Activated CD4-positive, alpha-beta T cell treated with anti-CD3 and anti-CD28 coated beads, Interleukin-2, amount 10 ng/mL, durations not matched to agents 24 days and 14 days (primary cell): ENCODE measurements around the gene ZNF212. TPM values are rescaled to one million over a fixed set of nuclear protein-coding genes. Genes with fewer than 3 reads are reported as not detected.
A peak's percentile ranks its signal among the peaks of the same experiment; 100 is the strongest.
"Not testable (repeated sequence)": the region's sequence is repeated elsewhere in the genome, so short reads cannot be mapped to it uniquely, and the experiment has no call there.

ENCODE experiments used
- DNase-seq: peaks from one replicate; pipeline ENCODE4 v3.0.0; 2022
- H3K27ac Mint-ChIP-seq: one replicate; pipeline ENCODE4 v1.8.0; 2022; ENCODE audit warnings: mild to moderate bottlenecking, mixed read lengths
- H3K27me3 Mint-ChIP-seq: one replicate; pipeline ENCODE4 v1.8.0; 2022; ENCODE audit warnings: mixed read lengths
- H3K36me3 Mint-ChIP-seq: one replicate; pipeline ENCODE4 v1.8.0; 2022; ENCODE audit warnings: low read depth, mild to moderate bottlenecking, mixed read lengths
- H3K4me1 Mint-ChIP-seq: one replicate; pipeline ENCODE4 v1.8.0; 2021; ENCODE audit warnings: mixed read lengths
- H3K4me3 Mint-ChIP-seq: one replicate; pipeline ENCODE4 v1.8.0; 2022; ENCODE audit warnings: mild to moderate bottlenecking, moderate library complexity, mixed read lengths
- H3K9me3 Mint-ChIP-seq: one replicate; pipeline ENCODE4 v1.8.0; 2021; ENCODE audit warnings: mixed read lengths
- intact Hi-C: fragments of 100-400 bp; cut with micrococcal nuclease; formaldehyde crosslinking; loops from one replicate; pipeline ENCODE4 v1.15.1; 2023
- total RNA-seq: library from RNA; stranded (reverse); gene quantifications from 2 replicates; pipeline ENCODE4 v1.2.3, GENCODE V29; 2022

Gene ZNF212
- total RNA-seq, 1 donor from 2014 or later = 18.7 TPM

- intact Hi-C loops, DNase-seq, H3K27ac Mint-ChIP-seq, H3K9me3 Mint-ChIP-seq, H3K4me3 Mint-ChIP-seq, H3K4me1 Mint-ChIP-seq, H3K27me3 Mint-ChIP-seq: not testable (repeated sequence)
- peaks cover 15% of the 10 kb centered on the region for H3K36me3 Mint-ChIP-seq
These were observed 13.1 kb upstream of the ZNF212 start for GRCh38 chr7:149226366-149226765.

- no peak overlapping the region for H3K27ac Mint-ChIP-seq
- H3K4me3 Mint-ChIP-seq = no peak overlapping the region
- H3K36me3 Mint-ChIP-seq = peaks cover 11% of the 10 kb centered on the region
- no peak for DNase-seq
- intact Hi-C loops = no loop called here
- no peaks in the 10 kb centered on the region for H3K27me3 Mint-ChIP-seq
- H3K9me3 Mint-ChIP-seq = no peaks in the 10 kb centered on the region
- peaks cover 2% of the 10 kb centered on the region for H3K4me1 Mint-ChIP-seq
These were observed 12.5 kb upstream of the ZNF212 start for GRCh38 chr7:149226840-149227494.

- Mint-ChIP-seq H3K36me3 (peaks cover 11% of the 10 kb centered on the region), H3K9me3 (no peaks in the 10 kb centered on the region), H3K4me1 (peaks cover 2% of the 10 kb centered on the region), H3K27me3 (no peaks in the 10 kb centered on the region), H3K27ac (no peak overlapping the region), H3K4me3 (no peak overlapping the region)
- intact Hi-C loops = no loop called here
- DNase-seq = no peak
These were observed 10.5 kb upstream of the ZNF212 start for GRCh38 chr7:149228831-149229471.

- intact Hi-C loops = no loop called here
- no peak for DNase-seq
- H3K27me3 Mint-ChIP-seq = no peaks in the 10 kb centered on the region
- no peak overlapping the region for H3K4me3 Mint-ChIP-seq
- H3K4me1 Mint-ChIP-seq = peaks cover 2% of the 10 kb centered on the region
- H3K27ac Mint-ChIP-seq = peak overlapping the region; percentile 12
- no peaks in the 10 kb centered on the region for H3K9me3 Mint-ChIP-seq
- peaks cover 11% of the 10 kb centered on the region for H3K36me3 Mint-ChIP-seq
These were observed 9.9 kb upstream of the ZNF212 start for GRCh38 chr7:149229526-149229925.

GRCh38 chr7:149232362-149232761 is 7.1 kb upstream of the ZNF212 start:
- H3K36me3 Mint-ChIP-seq = no peaks in the 10 kb centered on the region
- H3K27me3 Mint-ChIP-seq = no peaks in the 10 kb centered on the region
- peaks cover 2% of the 10 kb centered on the region for H3K4me1 Mint-ChIP-seq
- H3K9me3 Mint-ChIP-seq = no peaks in the 10 kb centered on the region
- intact Hi-C loops = no loop called here
- H3K4me3 Mint-ChIP-seq = no peak overlapping the region
- DNase-seq = no peak
- H3K27ac Mint-ChIP-seq = no peak overlapping the region

- intact Hi-C loops, DNase-seq, H3K4me1 Mint-ChIP-seq, H3K4me3 Mint-ChIP-seq, H3K27ac Mint-ChIP-seq, H3K27me3 Mint-ChIP-seq, H3K9me3 Mint-ChIP-seq, H3K36me3 Mint-ChIP-seq: not testable (repeated sequence)
These were observed 5.7 kb upstream of the ZNF212 start for GRCh38 chr7:149233655-149234204.

GRCh38 chr7:149237502-149237901 is 1.9 kb upstream of the ZNF212 start:
- Mint-ChIP-seq H3K4me3 (no peak overlapping the region), H3K4me1 (peaks cover 20% of the 10 kb centered on the region), H3K27me3 (peaks cover 3% of the 10 kb centered on the region), H3K27ac (no peak overlapping the region), H3K36me3 (peaks cover 10% of the 10 kb centered on the region), H3K9me3 (no peaks in the 10 kb centered on the region)
- no peak for DNase-seq
- intact Hi-C loops = no loop called here

GRCh38 chr7:149238051-149238450 is 1.4 kb upstream of the ZNF212 start:
- Mint-ChIP-seq H3K4me3 (peak overlapping the region; percentile 9), H3K27ac (peak overlapping the region; percentile 0), H3K4me1 (peaks cover 24% of the 10 kb centered on the region), H3K9me3 (no peaks in the 10 kb centered on the region), H3K36me3 (peaks cover 16% of the 10 kb centered on the region), H3K27me3 (peaks cover 3% of the 10 kb centered on the region)
- intact Hi-C loops = loop anchor here (2.0 kb wide), 1 partner anchor 29 kb away; no protein-coding TSS in a partner anchor
- DNase-seq = no peak

GRCh38 chr7:149240637-149241036 is 1.2 kb downstream of the ZNF212 start:
- Mint-ChIP-seq H3K4me1 (peaks cover 35% of the 10 kb centered on the region), H3K9me3 (no peaks in the 10 kb centered on the region), H3K27me3 (peaks cover 3% of the 10 kb centered on the region), H3K36me3 (peaks cover 22% of the 10 kb centered on the region), H3K4me3 (peak overlapping the region; percentile 93), H3K27ac (peak overlapping the region; percentile 62)
- no peak for DNase-seq
- intact Hi-C loops = loop anchor here (10.0 kb wide), 3 partner anchors 254 to 634 kb away; partner anchors contain the start of genes ATP6V0E2 and ZNF746

GRCh38 chr7:149241696-149242095 is 2.2 kb downstream of the ZNF212 start:
- H3K27ac Mint-ChIP-seq = no peak overlapping the region
- peaks cover 3% of the 10 kb centered on the region for H3K27me3 Mint-ChIP-seq
- peaks cover 40% of the 10 kb centered on the region for H3K4me1 Mint-ChIP-seq
- H3K4me3 Mint-ChIP-seq = peak overlapping the region; percentile 34
- DNase-seq = no peak
- no peaks in the 10 kb centered on the region for H3K9me3 Mint-ChIP-seq
- H3K36me3 Mint-ChIP-seq = peaks cover 27% of the 10 kb centered on the region
- intact Hi-C loops = loop anchor here (10.0 kb wide), 3 partner anchors 253 to 633 kb away; partner anchors contain the start of genes ATP6V0E2 and ZNF746

- no peaks in the 10 kb centered on the region for H3K9me3 Mint-ChIP-seq
- intact Hi-C loops = loop anchor here (2.0 to 10.0 kb wide), 5 partner anchors 16 to 630 kb away; partner anchors contain the start of genes ATP6V0E2 and ZNF746
- H3K27ac Mint-ChIP-seq = peak overlapping the region; percentile 91
- no peak for DNase-seq
- no peaks in the 10 kb centered on the region for H3K27me3 Mint-ChIP-seq
- peaks cover 29% of the 10 kb centered on the region for H3K36me3 Mint-ChIP-seq
- H3K4me3 Mint-ChIP-seq = peak overlapping the region; percentile 40
- H3K4me1 Mint-ChIP-seq = peaks cover 51% of the 10 kb centered on the region
These were observed 5.8 kb downstream of the ZNF212 start for GRCh38 chr7:149245244-149245643.

- Mint-ChIP-seq H3K9me3 (no peaks in the 10 kb centered on the region), H3K27ac (peak overlapping the region; percentile 91), H3K4me1 (peaks cover 46% of the 10 kb centered on the region), H3K4me3 (peak overlapping the region; percentile 40), H3K27me3 (no peaks in the 10 kb centered on the region), H3K36me3 (peaks cover 28% of the 10 kb centered on the region)
- intact Hi-C loops = loop anchor here (2.0 to 10.0 kb wide), 5 partner anchors 15 to 629 kb away; partner anchors contain the start of genes ATP6V0E2 and ZNF746
- DNase-seq = no peak
These were observed 6.3 kb downstream of the ZNF212 start for GRCh38 chr7:149245744-149246143.

- Mint-ChIP-seq H3K27ac (peak overlapping the region; percentile 94), H3K27me3 (no peaks in the 10 kb centered on the region), H3K4me1 (peaks cover 35% of the 10 kb centered on the region), H3K9me3 (no peaks in the 10 kb centered on the region), H3K36me3 (peaks cover 37% of the 10 kb centered on the region), H3K4me3 (peak overlapping the region; percentile 57)
- intact Hi-C loops = loop anchor here (1.0 to 10.0 kb wide), 5 partner anchors 13 to 626 kb away; partner anchors contain the start of genes ATP6V0E2 and ZNF746
- no peak for DNase-seq
These were observed 9.3 kb downstream of the ZNF212 start for GRCh38 chr7:149248777-149249176.

- DNase-seq, intact Hi-C loops, H3K27me3 Mint-ChIP-seq, H3K9me3 Mint-ChIP-seq, H3K4me3 Mint-ChIP-seq: not testable (repeated sequence)
- Mint-ChIP-seq H3K27ac (peak overlapping the region; percentile 66), H3K36me3 (peaks cover 37% of the 10 kb centered on the region), H3K4me1 (peaks cover 28% of the 10 kb centered on the region)
These were observed 10.7 kb downstream of the ZNF212 start for GRCh38 chr7:149250151-149250550.
